HepG2 (cell line): ENCODE measurements around the gene ZNF184. TPM values are rescaled to one million over a fixed set of nuclear protein-coding genes. Genes with fewer than 3 reads are reported as not detected.

Experiments used
- HNF4G ChIP-seq, 2 experiments: sonication (generic) in 1 of 2; formaldehyde crosslinking in 1 of 2; IDR thresholded peaks; 2 replicates each; pipeline versions ENCODE4 v1.4.0 to v1.6.1; 2011 to 2020; ENCODE audit warnings: borderline replicate concordance in 2 of 2, low read depth in 2 of 2, mild to moderate bottlenecking in 2 of 2, low read length in 1 of 2, missing genetic modification reagents in 1 of 2, moderate library complexity in 1 of 2
- MEIS1 ChIP-seq: sonication (generic); formaldehyde crosslinking; IDR thresholded peaks from 2 replicates; pipeline ENCODE4 v1.9.0; 2021; ENCODE audit warnings: mild to moderate bottlenecking, missing genetic modification reagents, moderate library complexity, borderline replicate concordance
- PITX1 ChIP-seq: sonication (generic); formaldehyde crosslinking; IDR thresholded peaks from 2 replicates; pipeline ENCODE4 v1.5.1; 2020; ENCODE audit warnings: mild to moderate bottlenecking, missing genetic modification reagents
- RFXAP ChIP-seq: sonication (generic); formaldehyde crosslinking; IDR thresholded peaks from 2 replicates; pipeline ENCODE4 v1.4.0; 2020; ENCODE audit warnings: missing genetic modification reagents, borderline replicate concordance
- TCF12 ChIP-seq, 2 experiments: fragments of 450-650 bp in 1 of 2; sonication (generic) in 1 of 2; formaldehyde crosslinking in 1 of 2; IDR thresholded peaks; 2 replicates each; pipeline versions ENCODE4 v1.6.1 to v1.8.0; 2017 to 2022; ENCODE audit warnings: antibody characterized with exemption in 1 of 2, mild to moderate bottlenecking in 1 of 2, missing genetic modification reagents in 1 of 2, moderate library complexity in 1 of 2
- TSC22D2 ChIP-seq: sonication (generic); formaldehyde crosslinking; IDR thresholded peaks from 2 replicates; pipeline ENCODE4 v1.5.1; 2020; ENCODE audit warnings: missing genetic modification reagents, mild to moderate bottlenecking, borderline replicate concordance
- ZNF253 ChIP-seq: sonication (generic); formaldehyde crosslinking; IDR thresholded peaks from 2 replicates; pipeline ENCODE4 v1.8.0; 2022; ENCODE audit warnings: mild to moderate bottlenecking, missing genetic modification reagents, borderline replicate concordance
- ZNF343 ChIP-seq: sonication (generic); formaldehyde crosslinking; IDR thresholded peaks from 2 replicates; pipeline ENCODE4 v1.4.0; 2020; ENCODE audit warnings: mild to moderate bottlenecking, missing genetic modification reagents
- ZNF441 ChIP-seq: sonication (generic); formaldehyde crosslinking; IDR thresholded peaks from 2 replicates; pipeline ENCODE4 v1.7.0; 2021; ENCODE audit warnings: missing genetic modification reagents, borderline replicate concordance
- ZNF510 ChIP-seq: sonication (generic); formaldehyde crosslinking; IDR thresholded peaks from 2 replicates; pipeline ENCODE4 v1.4.0; 2020; ENCODE audit warnings: low read depth, mild to moderate bottlenecking, missing genetic modification reagents
- ZNF644 ChIP-seq: IDR thresholded peaks from 2 replicates; pipeline ENCODE4 v1.6.1; 2016; ENCODE audit warnings: low read depth
- ZNF670 ChIP-seq: sonication (generic); formaldehyde crosslinking; IDR thresholded peaks from 2 replicates; pipeline ENCODE4 v1.8.0; 2022; ENCODE audit warnings: mild to moderate bottlenecking, missing genetic modification reagents, borderline replicate concordance
- polyA plus RNA-seq, 8 experiments: library from polyadenylated mRNA; depleted of rRNA in 3 of 8; stranded (reverse) in 7 of 8; unstranded in 1 of 8; fragments of >200 nt; fragmentation: Illumina TruSeq in 4 of 8; extraction: Trizol in 4 of 8; gene quantifications; 2 replicates each; pipeline versions ENCODE4 v1.2.1 to v1.2.3, GENCODE V29; 2011 to 2016; ENCODE audit warnings: low read depth in 4 of 8, missing spikeins in 1 of 8, mixed read lengths in 1 of 8; ENCODE audit not compliant: insufficient read depth in 1 of 8
- total RNA-seq, 5 experiments: library from RNA; depleted of rRNA; stranded (reverse); fragments of >200 nt; fragmentation: Illumina TruSeq; extraction: Trizol; gene quantifications; 2 replicates each; pipeline ENCODE4 v1.2.3, GENCODE V29; 2016; ENCODE audit warnings: low read depth in 1 of 5
- TF ChIP-seq, protein P1 (sequence below): sonication (generic); formaldehyde crosslinking; IDR thresholded peaks from 2 replicates; pipeline ENCODE4 v1.4.0; 2020; ENCODE audit warnings: mild to moderate bottlenecking, missing genetic modification reagents
- TF ChIP-seq, protein P2 (sequence below): IDR thresholded peaks from 2 replicates; pipeline ENCODE4 v1.6.1; 2012; ENCODE audit warnings: low read depth, low read length, improper control_type of control experiment
- TF ChIP-seq, protein P3 (sequence below): IDR thresholded peaks from 2 replicates; pipeline ENCODE4 v1.6.1; 2016; ENCODE audit warnings: missing compliant biosample characterization, missing genetic modification reagents, borderline replicate concordance

The ZNF184 gene
- total and polyA plus RNA-seq, 2 of the 13 experiments (the other 11 are each of a cell fraction or from before 2014, with no cell fraction given): 2.1 to 10.1 TPM

DNA sequence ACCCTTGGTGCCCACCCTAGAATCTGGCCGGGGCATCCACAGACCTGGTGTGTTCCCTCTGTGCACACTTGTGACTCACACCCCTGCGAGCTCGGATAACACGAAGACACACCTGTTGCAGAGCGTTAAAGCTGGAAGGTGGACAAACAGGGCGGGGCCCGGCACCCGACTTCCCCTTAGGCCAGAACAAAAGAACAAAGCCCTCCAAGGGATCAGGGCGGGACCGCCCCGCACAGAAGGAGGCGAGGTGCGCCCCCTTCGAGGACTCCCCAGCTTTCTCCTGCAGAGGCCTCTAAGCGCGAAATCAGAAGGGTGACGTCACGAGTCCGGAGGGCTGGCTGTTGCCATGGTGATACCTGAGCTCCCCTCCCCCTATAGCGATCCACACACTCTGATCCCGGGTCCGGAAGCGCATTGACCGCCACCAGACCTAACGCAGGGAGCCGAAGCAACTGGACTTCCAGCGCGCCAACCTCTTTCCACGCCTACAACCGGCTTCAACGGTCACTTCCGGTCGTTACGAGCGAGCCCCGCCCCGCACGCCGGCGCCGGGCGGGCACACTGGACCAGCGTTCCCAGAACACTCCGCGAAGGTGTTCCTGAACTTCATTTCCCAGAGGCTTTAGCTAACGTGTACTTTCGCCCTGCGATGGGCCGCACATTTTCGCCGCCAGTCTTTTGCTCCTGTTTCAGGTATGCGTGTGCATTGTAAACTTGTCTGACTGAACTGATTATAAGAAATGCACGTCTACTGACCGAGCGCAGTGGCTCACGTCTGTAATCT is at the start of gene ZNF184 (continued):
- TF ChIP-seq, protein P1, sequence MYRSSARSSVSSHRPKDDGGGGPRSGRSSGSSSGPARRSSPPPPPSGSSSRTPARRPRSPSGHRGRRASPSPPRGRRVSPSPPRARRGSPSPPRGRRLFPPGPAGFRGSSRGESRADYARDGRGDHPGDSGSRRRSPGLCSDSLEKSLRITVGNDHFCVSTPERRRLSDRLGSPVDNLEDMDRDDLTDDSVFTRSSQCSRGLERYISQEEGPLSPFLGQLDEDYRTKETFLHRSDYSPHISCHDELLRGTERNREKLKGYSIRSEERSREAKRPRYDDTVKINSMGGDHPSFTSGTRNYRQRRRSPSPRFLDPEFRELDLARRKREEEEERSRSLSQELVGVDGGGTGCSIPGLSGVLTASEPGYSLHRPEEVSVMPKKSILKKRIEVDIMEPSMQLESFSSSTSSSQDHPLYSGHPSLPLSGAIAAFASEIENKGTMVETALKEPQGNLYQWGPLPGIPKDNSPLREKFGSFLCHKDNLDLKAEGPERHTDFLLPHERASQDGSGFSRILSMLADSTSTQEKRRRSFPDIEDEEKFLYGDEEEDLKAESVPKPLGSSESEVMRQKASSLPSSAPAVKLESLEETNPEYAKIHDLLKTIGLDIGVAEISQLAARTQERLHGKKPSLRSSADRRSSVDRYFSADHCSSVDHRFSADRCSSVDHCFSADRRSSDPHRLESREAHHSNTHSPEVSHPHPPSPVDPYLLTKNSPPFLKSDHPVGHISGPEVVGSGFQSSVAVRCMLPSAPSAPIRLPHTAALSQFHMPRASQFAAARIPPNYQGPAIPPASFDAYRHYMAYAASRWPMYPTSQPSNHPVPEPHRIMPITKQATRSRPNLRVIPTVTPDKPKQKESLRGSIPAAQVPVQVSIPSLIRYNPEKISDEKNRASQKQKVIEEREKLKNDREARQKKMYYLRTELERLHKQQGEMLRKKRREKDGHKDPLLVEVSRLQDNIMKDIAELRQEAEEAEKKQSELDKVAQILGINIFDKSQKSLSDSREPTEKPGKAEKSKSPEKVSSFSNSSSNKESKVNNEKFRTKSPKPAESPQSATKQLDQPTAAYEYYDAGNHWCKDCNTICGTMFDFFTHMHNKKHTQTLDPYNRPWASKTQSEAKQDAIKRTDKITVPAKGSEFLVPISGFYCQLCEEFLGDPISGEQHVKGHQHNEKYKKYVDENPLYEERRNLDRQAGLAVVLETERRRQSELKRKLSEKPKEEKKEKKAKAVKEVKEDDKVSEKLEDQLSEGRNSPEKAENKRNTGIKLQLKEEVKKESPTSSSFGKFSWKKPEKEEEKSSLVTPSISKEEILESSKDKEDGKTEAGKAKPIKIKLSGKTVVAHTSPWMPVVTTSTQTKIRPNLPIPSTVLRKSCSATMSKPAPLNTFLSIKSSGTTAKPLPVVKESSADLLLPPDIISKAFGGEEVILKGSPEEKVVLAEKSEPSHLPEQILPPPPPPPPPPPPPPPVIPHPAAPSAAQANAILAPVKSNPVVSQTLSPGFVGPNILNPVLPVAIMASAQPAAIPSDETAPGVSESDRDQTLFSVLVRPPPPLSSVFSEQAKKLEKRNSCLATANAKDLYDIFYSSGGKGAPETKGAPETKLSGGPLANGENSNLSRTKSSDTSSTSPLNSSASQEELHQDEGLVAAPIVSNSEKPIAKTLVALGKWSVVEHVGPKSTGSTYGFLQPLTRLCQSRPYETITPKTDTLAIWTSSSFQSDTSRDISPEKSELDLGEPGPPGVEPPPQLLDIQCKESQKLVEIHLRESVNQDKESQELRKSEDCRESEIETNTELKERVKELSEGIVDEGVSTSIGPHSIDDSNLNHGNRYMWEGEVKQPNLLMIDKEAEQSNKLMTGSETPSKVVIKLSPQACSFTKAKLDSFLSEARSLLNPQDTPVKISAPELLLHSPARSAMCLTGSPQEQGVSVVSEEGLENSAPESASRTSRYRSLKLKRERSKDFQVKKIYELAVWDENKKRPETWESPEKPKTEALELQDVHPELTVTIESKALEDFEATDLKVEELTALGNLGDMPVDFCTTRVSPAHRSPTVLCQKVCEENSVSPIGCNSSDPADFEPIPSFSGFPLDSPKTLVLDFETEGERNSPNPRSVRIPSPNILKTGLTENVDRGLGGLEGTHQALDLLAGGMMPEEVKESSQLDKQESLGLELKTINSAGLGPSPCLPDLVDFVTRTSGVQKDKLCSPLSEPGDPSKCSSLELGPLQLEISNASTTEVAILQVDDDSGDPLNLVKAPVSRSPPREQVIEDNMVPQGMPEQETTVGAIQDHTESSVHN (CRISPR knock-in tag): 0 out of 2 replicates have a peak, but pooled peaks have one; percentile 57
- TF ChIP-seq, protein P2, sequence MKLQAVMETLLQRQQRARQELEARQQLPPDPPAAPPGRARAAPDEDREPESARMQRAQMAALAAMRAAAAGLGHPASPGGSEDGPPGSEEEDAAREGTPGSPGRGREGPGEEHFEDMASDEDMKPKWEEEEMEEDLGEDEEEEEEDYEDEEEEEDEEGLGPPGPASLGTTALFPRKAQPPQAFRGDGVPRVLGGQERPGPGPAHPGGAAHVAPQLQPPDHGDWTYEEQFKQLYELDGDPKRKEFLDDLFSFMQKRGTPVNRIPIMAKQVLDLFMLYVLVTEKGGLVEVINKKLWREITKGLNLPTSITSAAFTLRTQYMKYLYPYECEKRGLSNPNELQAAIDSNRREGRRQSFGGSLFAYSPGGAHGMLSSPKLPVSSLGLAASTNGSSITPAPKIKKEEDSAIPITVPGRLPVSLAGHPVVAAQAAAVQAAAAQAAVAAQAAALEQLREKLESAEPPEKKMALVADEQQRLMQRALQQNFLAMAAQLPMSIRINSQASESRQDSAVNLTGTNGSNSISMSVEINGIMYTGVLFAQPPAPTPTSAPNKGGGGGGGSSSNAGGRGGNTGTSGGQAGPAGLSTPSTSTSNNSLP: peak; percentile 49
- TF ChIP-seq ZNF441 (peak; percentile 39; the same call in 1 of the 2 replicates), ZNF670 (CRISPR knock-in tag) (peak; percentile 74; the same call in 1 of the 2 replicates), ZNF510 (peak; percentile 88; the same call in 1 of the 2 replicates), HNF4G (IDR thresholded peaks at IDR 0.05; ENCODE audit: borderline replicate concordance, low read depth, low read length) (peak; percentile 88), HNF4G (CRISPR knock-in tag; IDR thresholded peaks at IDR 0.05; ENCODE audit: borderline replicate concordance, low read depth) (peak; percentile 60), TCF12 (IDR thresholded peaks at IDR 0.05) (no peak), TCF12 (CRISPR knock-in tag; IDR thresholded peaks at IDR 0.05) (0 out of 2 replicates have a peak, but pooled peaks have one; percentile 49), PITX1 (CRISPR knock-in tag) (peak; percentile 88), ZNF253 (CRISPR knock-in tag) (no peak), MEIS1 (CRISPR knock-in tag) (peak; percentile 89), RFXAP (peak; percentile 92), ZNF343 (CRISPR knock-in tag) (peak; percentile 98), ZNF644 (CRISPR knock-in tag) (no peak), TSC22D2 (CRISPR knock-in tag) (peak; percentile 81; the same call in 1 of the 2 replicates)
- TF ChIP-seq, protein P3, sequence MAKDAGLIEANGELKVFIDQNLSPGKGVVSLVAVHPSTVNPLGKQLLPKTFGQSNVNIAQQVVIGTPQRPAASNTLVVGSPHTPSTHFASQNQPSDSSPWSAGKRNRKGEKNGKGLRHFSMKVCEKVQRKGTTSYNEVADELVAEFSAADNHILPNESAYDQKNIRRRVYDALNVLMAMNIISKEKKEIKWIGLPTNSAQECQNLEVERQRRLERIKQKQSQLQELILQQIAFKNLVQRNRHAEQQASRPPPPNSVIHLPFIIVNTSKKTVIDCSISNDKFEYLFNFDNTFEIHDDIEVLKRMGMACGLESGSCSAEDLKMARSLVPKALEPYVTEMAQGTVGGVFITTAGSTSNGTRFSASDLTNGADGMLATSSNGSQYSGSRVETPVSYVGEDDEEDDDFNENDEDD (CRISPR knock-in tag): peak; percentile 97
